K562 (cell line): ENCODE data around the gene ZNRF2. TPM values are rescaled to one million over a fixed set of nuclear protein-coding genes. Genes with fewer than 3 reads are reported as not detected.

ENCODE experiments used
- polyA plus RNA-seq, 8 experiments: library from polyadenylated mRNA; depleted of rRNA in 4 of 8; stranded (reverse) in 5 of 8; unstranded in 3 of 8; fragments of >200 nt; fragmentation: Nextera tagmentation in 2 of 8; fragmentation: Illumina TruSeq in 1 of 8; extraction: Ambion mirVana in 2 of 8; extraction: Trizol in 1 of 8; gene quantifications; 2 replicates each; pipeline versions ENCODE4 v1.2.1 to v1.2.3, GENCODE V29; 2011 to 2014; ENCODE audit warnings: inconsistent platforms in 1 of 8, missing spikeins in 1 of 8
- total RNA-seq, 7 experiments: library from RNA; depleted of rRNA in 6 of 7; stranded (reverse); fragments of >200 nt in 6 of 7; fragmentation: Illumina TruSeq in 2 of 7; extraction: Trizol in 2 of 7; gene quantifications; 2 replicates each; pipeline versions ENCODE4 v1.2.1 to v1.2.3, GENCODE V29; 2011 to 2021; ENCODE audit warnings: low replicate concordance in 1 of 7
- TF ChIP-seq, protein P1 (sequence below), 2 experiments: fragments of 450-650 bp; formaldehyde crosslinking in 1 of 2; IDR thresholded peaks; 2 replicates each; pipeline versions ENCODE4 v1.4.0 to v1.6.1; 2014 to 2020; ENCODE audit warnings: mild to moderate bottlenecking in 2 of 2, borderline replicate concordance in 1 of 2, low read depth in 1 of 2

Gene ZNRF2
- total and polyA plus RNA-seq, 9 of the 15 experiments (the other 6 are each of a cell fraction or from before 2014, with no cell fraction given): 1.1 to 13.9 (median 5.5) TPM

- TF ChIP-seq, protein P1, sequence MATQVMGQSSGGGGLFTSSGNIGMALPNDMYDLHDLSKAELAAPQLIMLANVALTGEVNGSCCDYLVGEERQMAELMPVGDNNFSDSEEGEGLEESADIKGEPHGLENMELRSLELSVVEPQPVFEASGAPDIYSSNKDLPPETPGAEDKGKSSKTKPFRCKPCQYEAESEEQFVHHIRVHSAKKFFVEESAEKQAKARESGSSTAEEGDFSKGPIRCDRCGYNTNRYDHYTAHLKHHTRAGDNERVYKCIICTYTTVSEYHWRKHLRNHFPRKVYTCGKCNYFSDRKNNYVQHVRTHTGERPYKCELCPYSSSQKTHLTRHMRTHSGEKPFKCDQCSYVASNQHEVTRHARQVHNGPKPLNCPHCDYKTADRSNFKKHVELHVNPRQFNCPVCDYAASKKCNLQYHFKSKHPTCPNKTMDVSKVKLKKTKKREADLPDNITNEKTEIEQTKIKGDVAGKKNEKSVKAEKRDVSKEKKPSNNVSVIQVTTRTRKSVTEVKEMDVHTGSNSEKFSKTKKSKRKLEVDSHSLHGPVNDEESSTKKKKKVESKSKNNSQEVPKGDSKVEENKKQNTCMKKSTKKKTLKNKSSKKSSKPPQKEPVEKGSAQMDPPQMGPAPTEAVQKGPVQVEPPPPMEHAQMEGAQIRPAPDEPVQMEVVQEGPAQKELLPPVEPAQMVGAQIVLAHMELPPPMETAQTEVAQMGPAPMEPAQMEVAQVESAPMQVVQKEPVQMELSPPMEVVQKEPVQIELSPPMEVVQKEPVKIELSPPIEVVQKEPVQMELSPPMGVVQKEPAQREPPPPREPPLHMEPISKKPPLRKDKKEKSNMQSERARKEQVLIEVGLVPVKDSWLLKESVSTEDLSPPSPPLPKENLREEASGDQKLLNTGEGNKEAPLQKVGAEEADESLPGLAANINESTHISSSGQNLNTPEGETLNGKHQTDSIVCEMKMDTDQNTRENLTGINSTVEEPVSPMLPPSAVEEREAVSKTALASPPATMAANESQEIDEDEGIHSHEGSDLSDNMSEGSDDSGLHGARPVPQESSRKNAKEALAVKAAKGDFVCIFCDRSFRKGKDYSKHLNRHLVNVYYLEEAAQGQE (IDR thresholded peaks at IDR 0.05; ENCODE audit: borderline replicate concordance): peak; percentile 83
- TF ChIP-seq, protein P1 (CRISPR knock-in tag; IDR thresholded peaks at IDR 0.05; ENCODE audit: low read depth): no peak
- TF ChIP-seq, all 486 proteins: peak for 8
Measured at GRCh38 chr7:30276203-30276900, 8.0 kb upstream of the ZNRF2 start (continued).
